Cardiac muscle cell (in vitro differentiated cells and primary cell): ENCODE results near the gene TLX1. TPM values are rescaled to one million over a fixed set of nuclear protein-coding genes. Genes with fewer than 3 reads are reported as not detected.

Experiments
- DNase-seq, 2 donors: peaks; one replicate each; pipeline versions ENCODE4 v3.0.0 to v3.0.0-alpha.2; 2010 to 2017; ENCODE audit warnings: low read depth in 1 of 2, low spot score in 1 of 2
- H3K27ac ChIP-seq: fragments of 200-600 bp; sonication (generic); 2 replicates; pipeline ENCODE4 v1.5.1; 2016
- H3K27me3 ChIP-seq: fragments of 200-600 bp; sonication (generic); 2 replicates; pipeline ENCODE4 v1.6.0; 2016; ENCODE audit warnings: control low read depth
- H3K36me3 ChIP-seq: fragments of 200-600 bp; sonication (generic); 2 replicates; pipeline ENCODE4 v1.5.1; 2016; ENCODE audit warnings: control low read depth
- H3K4me1 ChIP-seq: fragments of 200-600 bp; sonication (generic); 2 replicates; pipeline ENCODE4 v1.8.1; 2017; ENCODE audit warnings: low read depth, mild to moderate bottlenecking, mixed run types
- H3K4me3 ChIP-seq: fragments of 200-600 bp; sonication (generic); 2 replicates; pipeline ENCODE4 v1.5.1; 2016; ENCODE audit warnings: mild to moderate bottlenecking
- H3K9me3 ChIP-seq: fragments of 200-600 bp; sonication (generic); 2 replicates; pipeline ENCODE4 v1.5.1; 2017; ENCODE audit warnings: low read depth, mild to moderate bottlenecking, control low read depth
- polyA plus RNA-seq: library from polyadenylated mRNA; unstranded; fragments of >200 nt; fragmentation: Nextera tagmentation; extraction: Ambion mirVana; gene quantifications from 2 replicates; pipeline ENCODE4 v1.2.1, GENCODE V29; 2016
- total RNA-seq: library from RNA; depleted of rRNA; stranded (reverse); fragments of >200 nt; gene quantifications from 2 replicates; pipeline ENCODE4 v1.2.3, GENCODE V29; 2016
- TF ChIP-seq, protein P1 (sequence below): IDR thresholded peaks from 2 replicates; pipeline ENCODE4 v1.5.1; 2012; ENCODE audit warnings: low read depth, mild to moderate bottlenecking, low read length

Gene TLX1
- total and polyA plus RNA-seq, 2 experiments from 2014 or later: 1.9 to 2.2 TPM

DNA sequence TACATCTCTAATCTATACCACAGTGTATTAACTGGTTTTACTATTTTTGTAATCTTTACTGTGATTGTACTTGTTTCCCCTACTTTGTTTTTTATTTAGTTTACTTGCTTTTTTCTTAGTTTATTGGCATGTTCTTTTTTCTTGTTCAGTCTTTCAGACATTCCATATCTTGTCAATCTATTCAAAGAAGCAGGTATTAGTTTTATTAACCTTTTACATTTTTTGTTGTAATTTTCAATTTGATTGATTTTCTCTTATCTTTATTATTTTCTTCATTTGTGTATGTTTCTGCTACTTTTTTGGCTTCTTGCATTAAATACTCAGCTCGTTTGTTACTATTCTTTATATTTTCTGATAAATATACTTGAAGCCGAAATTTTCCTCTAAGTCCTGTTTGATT lies 41.6 kb downstream of the TLX1 start:
- Histone ChIP-seq H3K4me1 (no peaks in the 10 kb centered on the region), H3K27me3 (peaks cover 20% of the 10 kb centered on the region), H3K4me3 (no peak overlapping the region), H3K27ac (no peak overlapping the region), H3K36me3 (no peaks in the 10 kb centered on the region), H3K9me3 (no peaks in the 10 kb centered on the region)
- DNase-seq: no peak
- TF ChIP-seq, protein P1, sequence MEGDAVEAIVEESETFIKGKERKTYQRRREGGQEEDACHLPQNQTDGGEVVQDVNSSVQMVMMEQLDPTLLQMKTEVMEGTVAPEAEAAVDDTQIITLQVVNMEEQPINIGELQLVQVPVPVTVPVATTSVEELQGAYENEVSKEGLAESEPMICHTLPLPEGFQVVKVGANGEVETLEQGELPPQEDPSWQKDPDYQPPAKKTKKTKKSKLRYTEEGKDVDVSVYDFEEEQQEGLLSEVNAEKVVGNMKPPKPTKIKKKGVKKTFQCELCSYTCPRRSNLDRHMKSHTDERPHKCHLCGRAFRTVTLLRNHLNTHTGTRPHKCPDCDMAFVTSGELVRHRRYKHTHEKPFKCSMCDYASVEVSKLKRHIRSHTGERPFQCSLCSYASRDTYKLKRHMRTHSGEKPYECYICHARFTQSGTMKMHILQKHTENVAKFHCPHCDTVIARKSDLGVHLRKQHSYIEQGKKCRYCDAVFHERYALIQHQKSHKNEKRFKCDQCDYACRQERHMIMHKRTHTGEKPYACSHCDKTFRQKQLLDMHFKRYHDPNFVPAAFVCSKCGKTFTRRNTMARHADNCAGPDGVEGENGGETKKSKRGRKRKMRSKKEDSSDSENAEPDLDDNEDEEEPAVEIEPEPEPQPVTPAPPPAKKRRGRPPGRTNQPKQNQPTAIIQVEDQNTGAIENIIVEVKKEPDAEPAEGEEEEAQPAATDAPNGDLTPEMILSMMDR: no peak

DNA sequence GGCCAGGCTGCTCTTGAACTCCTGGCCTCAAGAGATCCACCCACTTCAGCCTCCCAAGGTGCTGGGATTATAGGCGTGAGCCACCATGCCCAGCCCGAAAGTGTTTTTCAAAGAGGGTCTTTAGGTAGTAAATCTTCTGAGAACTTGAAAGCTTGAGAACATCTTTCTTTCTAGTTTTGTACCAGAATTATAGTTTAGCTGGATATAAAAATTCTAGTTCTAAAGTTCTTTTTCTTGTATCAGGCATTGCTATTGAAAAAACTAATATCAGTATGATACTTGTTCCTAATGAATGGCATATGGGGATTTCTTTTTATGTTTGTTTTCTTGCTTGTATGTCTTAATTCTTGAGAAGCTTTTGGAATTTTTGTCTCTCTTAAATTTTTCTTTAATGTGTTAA lies 43.2 kb downstream of the TLX1 start:
- Histone ChIP-seq H3K27ac (no peak overlapping the region), H3K4me1 (no peaks in the 10 kb centered on the region), H3K9me3 (no peaks in the 10 kb centered on the region), H3K27me3 (peaks cover 5% of the 10 kb centered on the region), H3K36me3 (no peaks in the 10 kb centered on the region), H3K4me3 (no peak overlapping the region)
- no peak for DNase-seq
- TF ChIP-seq, protein P1: no peak

DNA sequence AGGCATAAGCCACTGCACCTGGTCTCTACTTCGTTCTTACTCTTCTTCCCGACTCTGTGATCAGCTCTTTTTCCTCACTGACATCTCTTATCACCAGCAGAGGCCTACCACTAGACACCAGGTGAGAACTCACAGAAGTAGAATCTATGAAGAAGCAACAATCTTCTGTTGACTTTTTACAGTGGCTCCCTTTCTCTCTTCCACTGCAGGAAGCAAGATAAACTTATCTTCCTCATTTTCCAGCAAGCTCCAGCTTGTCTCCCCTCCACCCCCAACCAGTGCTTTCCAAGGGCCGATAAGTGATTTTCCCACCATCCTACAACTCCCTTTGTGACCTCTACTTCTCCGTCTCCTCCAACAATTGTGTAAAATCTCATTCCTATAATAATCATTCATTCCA lies 45.5 kb downstream of the TLX1 start:
- H3K4me3 ChIP-seq: no peak overlapping the region
- no peaks in the 10 kb centered on the region for H3K9me3 ChIP-seq
- no peak for DNase-seq
- no peaks in the 10 kb centered on the region for H3K4me1 ChIP-seq
- H3K36me3 ChIP-seq: no peaks in the 10 kb centered on the region
- TF ChIP-seq, protein P1: no peak
- no peaks in the 10 kb centered on the region for H3K27me3 ChIP-seq
- H3K27ac ChIP-seq: no peak overlapping the region

DNA sequence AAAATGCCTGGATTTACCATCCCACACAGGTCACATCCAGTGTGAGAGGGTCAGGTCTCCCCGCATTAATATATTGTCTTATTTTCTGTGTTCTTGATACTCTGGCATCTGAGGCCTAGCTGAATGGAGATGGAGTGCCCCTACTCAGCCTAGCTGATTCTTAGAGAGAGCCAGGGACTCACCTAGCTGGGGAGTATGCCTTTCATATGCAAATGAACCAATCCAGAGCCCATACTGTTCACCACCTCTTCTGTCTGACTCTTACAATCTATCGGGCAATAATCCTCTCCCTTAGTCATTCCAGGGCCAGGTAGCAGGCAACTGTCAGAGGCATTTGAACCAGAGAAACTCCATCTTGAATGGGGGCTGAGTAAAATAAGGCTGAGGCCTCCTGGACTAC lies 51.8 kb downstream of the TLX1 start:
- Histone ChIP-seq H3K4me1 (no peaks in the 10 kb centered on the region), H3K9me3 (no peaks in the 10 kb centered on the region), H3K27ac (no peak overlapping the region), H3K36me3 (no peaks in the 10 kb centered on the region), H3K27me3 (no peaks in the 10 kb centered on the region), H3K4me3 (no peak overlapping the region)
- no peak for DNase-seq
- TF ChIP-seq, protein P1: no peak

DNA sequence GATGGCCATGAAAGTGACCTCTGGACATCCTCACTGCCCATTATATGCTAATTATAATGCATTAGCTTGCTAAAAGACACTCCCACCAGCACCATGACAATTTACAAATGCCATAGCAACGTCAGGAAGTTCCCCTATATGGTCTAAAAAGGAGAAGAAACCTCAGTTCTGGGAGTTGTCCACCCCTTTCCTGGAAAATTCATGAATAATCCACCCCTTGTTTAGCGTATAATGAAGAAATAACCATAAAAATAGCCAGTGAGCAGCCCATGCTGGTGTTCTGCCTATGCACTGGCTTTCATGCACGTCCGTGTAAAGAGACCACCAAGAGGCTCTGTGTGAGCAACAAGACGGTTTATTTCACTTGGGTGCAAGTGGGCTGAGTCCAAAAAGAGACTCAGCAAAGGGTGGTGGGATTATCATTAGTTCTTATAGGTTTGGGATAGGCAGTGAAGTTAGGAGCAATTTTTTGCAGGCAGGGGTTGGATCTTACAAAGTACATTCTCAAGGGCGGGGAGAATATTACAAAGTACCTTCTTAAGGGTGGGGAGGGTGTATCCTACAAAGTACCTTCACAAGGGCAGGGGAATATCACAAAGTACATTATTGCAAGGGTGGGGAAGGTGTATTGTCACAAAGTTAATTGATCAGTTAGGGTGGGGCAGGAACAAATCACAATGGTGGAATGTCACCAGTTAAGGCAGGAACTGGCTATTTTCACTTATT lies 52.5 kb downstream of the TLX1 start:
- Histone ChIP-seq H3K4me1 (no peaks in the 10 kb centered on the region), H3K27ac (no peak overlapping the region), H3K9me3 (no peaks in the 10 kb centered on the region), H3K36me3 (no peaks in the 10 kb centered on the region), H3K4me3 (no peak overlapping the region), H3K27me3 (no peaks in the 10 kb centered on the region)
- TF ChIP-seq, protein P1: no peak
- DNase-seq: no peak

Other genes starting within 250 kb of the TLX1 start
- 29.8 and 37.8 TPM in 2 replicates for gene SLF2, start 218.3 kb upstream of the TLX1 start, total RNA-seq
- gene SLF2, start 218.3 kb upstream of the TLX1 start, polyA plus RNA-seq: 33.7 and 36.6 TPM in 2 replicates
- 8.1 and 18.1 TPM in 2 replicates for gene SEMA4G, start 161.8 kb upstream of the TLX1 start, total RNA-seq
- 7.0 and 10.6 TPM in 2 replicates for gene SEMA4G, start 161.8 kb upstream of the TLX1 start, polyA plus RNA-seq
- gene MRPL43, start 143.8 kb upstream of the TLX1 start, total RNA-seq: 91.8 and 114 TPM in 2 replicates
- gene MRPL43, start 143.8 kb upstream of the TLX1 start, polyA plus RNA-seq: 128 and 131 TPM in 2 replicates
- 6.1 and 7.6 TPM in 2 replicates for gene TWNK, start 143.8 kb upstream of the TLX1 start, total RNA-seq
- 6.9 and 12.3 TPM in 2 replicates for gene TWNK, start 143.8 kb upstream of the TLX1 start, polyA plus RNA-seq
- 156 and 168 TPM in 2 replicates for gene LZTS2, start 131.5 kb upstream of the TLX1 start, total RNA-seq
- 128 and 129 TPM in 2 replicates for gene LZTS2, start 131.5 kb upstream of the TLX1 start, polyA plus RNA-seq
- gene PDZD7, start 100.2 kb upstream of the TLX1 start, total RNA-seq: 1.3 and 4.5 TPM in 2 replicates
- gene PDZD7, start 100.2 kb upstream of the TLX1 start, polyA plus RNA-seq: 2.4 and 7.7 TPM in 2 replicates
- gene SFXN3, start 100.1 kb upstream of the TLX1 start, total RNA-seq: 32.7 and 37.8 TPM in 2 replicates
- gene SFXN3, start 100.1 kb upstream of the TLX1 start, polyA plus RNA-seq: 23.3 and 23.4 TPM in 2 replicates
- gene KAZALD1, start 69.3 kb upstream of the TLX1 start, total RNA-seq: 50.1 and 52.9 TPM in 2 replicates
- gene KAZALD1, start 69.3 kb upstream of the TLX1 start, polyA plus RNA-seq: 18.2 and 27.5 TPM in 2 replicates
- gene LBX1, start 98.2 kb downstream of the TLX1 start, total RNA-seq: not detected in 2 replicates
- gene LBX1, start 98.2 kb downstream of the TLX1 start, polyA plus RNA-seq: not detected in 2 replicates
- gene BTRC, start 222.9 kb downstream of the TLX1 start, total RNA-seq: 14.0 and 21.0 TPM in 2 replicates
- gene BTRC, start 222.9 kb downstream of the TLX1 start, polyA plus RNA-seq: 21.7 and 22.3 TPM in 2 replicates